GM12801 (cell line): Measurements from ENCODE around the gene NOTUM.

Source experiments
- TF ChIP-seq, protein P1 (sequence below): IDR thresholded peaks from one replicate; pipeline ENCODE4 v1.5.1; 2011; ENCODE audit warnings: control low read depth; ENCODE audit not compliant: insufficient read length; ENCODE audit errors: extremely low read depth

NOTUM gene

DNA sequence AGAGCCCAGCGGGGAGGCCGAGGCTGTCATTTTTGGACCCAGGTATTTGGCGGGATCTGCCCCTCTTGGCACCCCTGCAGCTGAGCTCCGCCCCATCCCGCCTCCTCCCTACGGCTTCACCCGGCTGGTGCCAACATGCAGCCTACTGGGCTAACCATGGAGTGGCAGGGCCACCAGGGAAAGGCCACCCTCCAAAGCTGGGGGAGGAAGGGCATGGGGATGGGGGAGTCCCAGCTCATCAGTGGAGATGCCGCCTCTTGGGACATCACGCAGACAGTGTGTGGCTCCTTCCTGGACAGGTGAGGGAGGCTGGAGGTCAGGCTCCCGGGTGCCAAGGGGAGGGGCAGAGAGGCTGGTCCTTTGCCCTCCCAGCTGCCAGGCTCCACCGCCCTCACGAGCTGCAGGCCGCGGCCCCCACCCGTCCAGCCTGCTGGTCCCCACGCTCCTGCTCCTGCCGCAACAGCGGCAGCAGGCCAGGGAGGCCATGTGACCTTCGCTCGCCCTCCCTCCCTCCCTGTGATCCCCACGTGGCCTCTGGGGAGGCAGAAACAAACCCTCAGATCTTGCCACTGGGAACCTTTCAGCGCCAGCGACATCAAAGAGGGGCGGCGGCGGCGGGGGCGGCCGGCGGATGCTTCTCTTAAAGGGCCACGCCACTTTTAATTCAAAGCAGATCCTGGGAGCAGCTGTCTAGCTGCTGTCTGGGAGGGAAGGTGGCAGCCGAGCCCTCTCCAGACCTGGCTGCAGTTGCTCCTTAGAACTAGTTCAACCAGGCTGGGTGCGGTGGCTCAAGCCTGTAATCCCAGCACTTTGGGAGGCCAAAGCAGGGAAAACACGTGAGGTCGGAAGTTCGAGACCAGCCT is 6.8 kb upstream of the NOTUM start:
- TF ChIP-seq, protein P1, sequence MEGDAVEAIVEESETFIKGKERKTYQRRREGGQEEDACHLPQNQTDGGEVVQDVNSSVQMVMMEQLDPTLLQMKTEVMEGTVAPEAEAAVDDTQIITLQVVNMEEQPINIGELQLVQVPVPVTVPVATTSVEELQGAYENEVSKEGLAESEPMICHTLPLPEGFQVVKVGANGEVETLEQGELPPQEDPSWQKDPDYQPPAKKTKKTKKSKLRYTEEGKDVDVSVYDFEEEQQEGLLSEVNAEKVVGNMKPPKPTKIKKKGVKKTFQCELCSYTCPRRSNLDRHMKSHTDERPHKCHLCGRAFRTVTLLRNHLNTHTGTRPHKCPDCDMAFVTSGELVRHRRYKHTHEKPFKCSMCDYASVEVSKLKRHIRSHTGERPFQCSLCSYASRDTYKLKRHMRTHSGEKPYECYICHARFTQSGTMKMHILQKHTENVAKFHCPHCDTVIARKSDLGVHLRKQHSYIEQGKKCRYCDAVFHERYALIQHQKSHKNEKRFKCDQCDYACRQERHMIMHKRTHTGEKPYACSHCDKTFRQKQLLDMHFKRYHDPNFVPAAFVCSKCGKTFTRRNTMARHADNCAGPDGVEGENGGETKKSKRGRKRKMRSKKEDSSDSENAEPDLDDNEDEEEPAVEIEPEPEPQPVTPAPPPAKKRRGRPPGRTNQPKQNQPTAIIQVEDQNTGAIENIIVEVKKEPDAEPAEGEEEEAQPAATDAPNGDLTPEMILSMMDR = no peak

DNA sequence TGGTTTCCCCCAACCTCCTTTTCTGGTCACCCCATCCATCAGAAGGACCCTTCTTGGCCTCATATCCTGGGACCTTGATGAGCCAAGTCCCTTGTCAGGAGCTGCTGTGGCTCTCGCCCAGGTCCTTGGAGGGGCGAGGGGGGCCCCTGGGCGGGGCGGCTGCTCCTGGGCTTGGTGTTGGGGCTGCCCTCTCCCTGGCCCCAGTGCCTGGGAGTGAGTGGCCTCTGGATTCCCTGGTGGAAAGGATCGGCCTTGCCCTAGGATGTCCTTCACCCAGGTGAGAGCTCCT is 6.2 kb upstream of the NOTUM start:
- TF ChIP-seq, protein P1 = no peak

DNA sequence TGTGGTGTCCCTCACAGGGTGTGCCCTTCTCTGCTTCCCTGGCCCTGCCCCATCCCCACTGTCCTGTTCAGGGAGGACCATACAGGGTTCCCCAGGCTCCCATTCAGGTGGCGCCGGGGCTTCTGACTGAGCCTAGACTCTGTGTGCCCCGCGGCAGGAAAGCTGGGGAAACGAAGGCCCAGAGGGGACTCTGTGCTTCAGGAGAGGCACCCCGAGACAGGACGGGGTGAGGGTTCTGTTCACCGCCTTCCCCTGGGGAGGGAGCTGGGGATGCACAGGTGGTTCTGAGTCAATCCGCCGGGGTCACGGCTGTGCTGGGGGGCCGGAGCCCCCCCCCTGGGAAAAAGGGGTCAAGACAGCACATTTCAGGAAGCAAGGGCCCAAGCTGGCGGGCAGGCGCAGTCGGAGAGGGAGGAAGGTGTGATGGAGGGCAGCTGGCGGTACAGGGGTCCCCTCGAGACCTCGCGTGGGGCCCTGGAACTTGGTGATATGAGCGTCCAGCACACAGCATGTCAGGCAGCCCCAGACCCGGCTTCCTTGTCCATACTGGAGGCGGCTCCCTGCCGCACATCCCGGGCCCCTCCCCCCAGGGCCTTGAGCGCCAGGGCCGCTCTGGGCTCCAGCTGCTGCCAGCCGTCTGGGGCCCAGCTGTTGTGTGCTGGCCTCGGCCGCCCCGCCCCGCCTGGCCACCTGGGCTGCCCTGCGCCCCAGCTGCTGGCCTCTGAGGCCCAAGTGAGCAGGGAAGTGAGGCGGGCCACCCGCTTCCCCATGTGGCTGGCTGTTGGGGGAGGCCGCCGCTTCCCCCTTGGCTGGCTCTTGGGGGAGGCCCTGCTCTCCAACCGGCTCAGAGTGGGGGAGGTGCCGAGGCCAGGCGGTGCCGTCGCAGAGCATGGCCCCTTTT is 5.6 kb upstream of the NOTUM start:
- TF ChIP-seq, protein P1 = no peak

DNA sequence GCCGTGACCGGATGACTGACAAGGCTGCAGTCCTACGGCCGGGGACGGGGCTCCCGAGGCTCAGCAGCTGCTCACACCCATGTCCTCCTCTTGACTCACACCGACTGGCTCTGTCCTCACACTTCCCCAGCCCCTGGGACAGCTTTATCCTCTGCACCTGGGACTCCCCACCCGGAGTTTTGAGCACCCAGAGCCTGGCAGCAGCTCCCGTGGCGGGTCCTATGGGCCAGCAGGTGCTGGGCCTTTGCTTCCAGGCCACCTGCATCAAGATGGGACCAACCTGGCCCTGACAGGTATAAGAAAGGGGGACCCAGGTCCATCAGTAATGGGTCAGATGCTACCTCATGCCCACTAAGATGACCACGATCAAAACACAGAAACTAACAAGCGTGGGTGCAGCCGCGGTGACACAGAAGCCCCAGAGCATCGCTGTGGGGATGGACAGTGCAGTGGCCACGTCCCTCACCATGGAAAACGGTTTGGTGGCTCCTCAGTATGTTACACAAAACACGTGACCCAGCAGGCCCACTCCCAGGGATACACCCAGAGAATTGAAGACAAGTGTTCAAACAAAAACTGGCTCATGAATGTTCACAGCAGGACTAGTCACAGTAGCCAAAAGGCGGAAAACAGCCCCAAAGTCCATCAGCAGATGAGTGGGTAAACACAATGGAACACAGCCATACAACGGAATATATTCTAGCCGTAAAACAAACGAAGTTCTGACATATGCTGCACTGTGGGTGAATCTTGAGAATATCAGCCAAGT is 3.3 kb upstream of the NOTUM start:
- TF ChIP-seq, protein P1 = no peak

DNA sequence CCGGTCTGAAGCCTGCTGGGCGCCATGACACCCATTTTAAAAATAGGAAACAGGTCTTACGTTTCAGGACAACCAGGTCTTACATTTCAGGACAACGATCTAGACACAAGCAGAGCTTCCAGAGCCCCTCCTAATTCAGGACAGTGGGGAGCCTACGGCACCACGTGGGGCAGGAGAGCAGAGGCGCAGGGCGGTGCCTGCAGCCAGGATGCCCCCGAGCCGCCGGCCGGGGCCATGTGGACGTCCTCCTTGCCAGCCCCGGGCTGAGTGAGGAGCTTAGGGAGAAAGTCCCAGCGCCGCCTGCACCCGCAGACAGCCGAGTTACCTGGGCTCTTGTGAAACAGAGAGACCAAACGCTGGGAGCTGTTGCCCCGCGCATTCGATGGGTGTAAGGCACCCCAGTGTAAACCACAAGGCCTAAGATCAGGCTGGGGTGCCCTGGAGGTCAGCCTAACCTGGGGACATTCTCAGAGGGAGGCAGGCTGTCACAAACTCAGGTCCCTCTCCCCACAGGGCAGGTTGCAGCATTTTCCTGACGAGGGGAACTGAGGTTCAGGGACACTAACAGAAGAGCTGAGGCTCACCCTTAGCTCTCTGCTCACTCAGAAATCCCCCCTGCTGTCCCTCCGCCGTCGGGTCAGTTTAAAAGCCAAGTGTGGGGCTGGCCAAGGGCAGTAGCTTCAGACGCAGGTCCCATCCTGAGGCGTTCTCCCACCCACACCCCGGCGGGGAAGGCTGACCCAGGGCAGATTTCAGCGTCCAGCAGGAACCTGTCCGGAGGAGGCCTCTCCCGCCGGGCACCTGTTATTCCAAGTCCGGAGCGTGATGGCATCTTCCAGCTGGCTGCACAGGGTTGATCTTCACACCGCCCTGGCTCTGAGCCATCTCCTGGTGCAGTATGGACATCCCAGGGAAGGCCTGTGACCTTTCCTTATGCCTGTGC is 1.8 kb upstream of the NOTUM start:
- TF ChIP-seq, protein P1 = no peak

DNA sequence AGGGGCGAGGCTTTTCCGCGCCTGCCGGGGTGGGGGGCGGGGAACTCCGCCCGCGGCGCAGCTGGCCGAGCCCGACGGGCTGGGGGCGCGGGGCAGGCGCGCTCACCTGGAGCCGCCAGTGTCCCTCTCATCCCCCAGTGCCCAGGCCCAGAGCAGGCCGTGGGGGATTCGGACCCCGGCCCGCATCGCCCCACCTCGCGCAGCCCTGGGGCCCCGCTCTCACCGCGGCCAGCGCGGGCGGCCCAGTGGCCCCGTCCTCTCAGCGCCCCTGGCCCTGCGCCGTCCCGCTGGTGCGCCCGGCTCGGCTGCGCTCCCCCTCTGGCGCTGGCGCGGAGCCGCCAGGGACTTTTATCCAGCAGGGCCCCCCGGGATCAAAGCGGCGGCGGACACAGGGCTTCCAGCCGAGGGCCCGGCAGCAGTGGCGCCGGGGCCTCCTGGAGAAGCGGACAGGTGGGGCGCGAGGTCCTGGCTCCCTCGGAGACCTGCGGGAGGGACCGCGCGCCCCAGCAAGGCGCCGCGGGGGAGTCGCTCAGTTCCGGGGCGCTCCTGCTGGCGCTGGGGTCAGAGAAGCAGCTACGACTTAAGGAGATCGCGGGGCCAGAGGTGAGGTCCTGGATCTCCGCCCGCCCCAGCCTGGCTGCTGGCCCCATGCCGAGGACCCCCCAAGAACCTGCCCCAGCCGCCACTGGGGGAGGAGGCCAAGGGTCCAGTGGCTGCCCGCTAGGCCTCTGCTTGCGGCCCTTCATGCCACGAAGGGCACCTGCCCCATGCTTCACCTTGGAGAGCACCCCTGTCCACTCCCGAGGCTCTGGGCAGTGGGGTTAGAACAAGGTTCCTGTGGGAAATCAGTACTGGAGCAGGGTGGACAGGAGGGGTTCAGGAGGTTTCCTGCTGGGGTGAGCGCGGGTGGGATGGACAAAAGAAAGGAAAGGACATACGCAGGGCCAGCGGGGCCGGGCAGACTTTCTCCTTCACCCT is 823 bp upstream of the NOTUM start:
- TF ChIP-seq, protein P1 = no peak
